ENCODE data around the gene SYT7.

The SYT7 gene

DNA sequence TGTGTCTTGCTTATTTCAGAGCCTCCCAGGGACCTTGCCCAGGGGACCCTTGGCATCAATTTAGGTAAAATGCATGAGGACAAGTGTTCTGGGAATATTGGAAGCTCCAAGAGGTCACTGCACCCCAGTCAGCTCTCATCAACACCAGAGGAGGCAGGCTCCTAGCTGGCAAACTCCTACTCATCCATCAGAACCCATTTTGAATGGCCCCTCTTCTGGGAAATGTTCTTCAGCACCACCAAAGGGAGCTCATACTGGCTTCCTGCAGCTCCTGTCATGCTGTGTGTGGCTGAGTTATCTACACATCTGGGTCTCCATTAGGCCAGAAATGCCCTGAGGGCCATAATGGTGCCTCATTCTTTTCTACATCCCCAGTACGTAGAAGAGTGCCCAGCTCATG lies 54.6 kb downstream of the SYT7 start:
- Mint-ChIP-seq H3K27me3 (peaks cover 48% of the 10 kb centered on the region), H3K27ac (no peak overlapping the region), H3K9me3 (no peaks in the 10 kb centered on the region), H3K4me1 (no peaks in the 10 kb centered on the region), H3K36me3 (no peaks in the 10 kb centered on the region), H3K4me3 (no peak overlapping the region)
- no peak for DNase-seq
- CTCF ChIA-PET: interaction anchor here (1.3 to 2.7 kb wide), 2 partner anchors 9 to 91 kb away, joined by 3 to 15 read pairs; no protein-coding TSS in a partner anchor

DNA sequence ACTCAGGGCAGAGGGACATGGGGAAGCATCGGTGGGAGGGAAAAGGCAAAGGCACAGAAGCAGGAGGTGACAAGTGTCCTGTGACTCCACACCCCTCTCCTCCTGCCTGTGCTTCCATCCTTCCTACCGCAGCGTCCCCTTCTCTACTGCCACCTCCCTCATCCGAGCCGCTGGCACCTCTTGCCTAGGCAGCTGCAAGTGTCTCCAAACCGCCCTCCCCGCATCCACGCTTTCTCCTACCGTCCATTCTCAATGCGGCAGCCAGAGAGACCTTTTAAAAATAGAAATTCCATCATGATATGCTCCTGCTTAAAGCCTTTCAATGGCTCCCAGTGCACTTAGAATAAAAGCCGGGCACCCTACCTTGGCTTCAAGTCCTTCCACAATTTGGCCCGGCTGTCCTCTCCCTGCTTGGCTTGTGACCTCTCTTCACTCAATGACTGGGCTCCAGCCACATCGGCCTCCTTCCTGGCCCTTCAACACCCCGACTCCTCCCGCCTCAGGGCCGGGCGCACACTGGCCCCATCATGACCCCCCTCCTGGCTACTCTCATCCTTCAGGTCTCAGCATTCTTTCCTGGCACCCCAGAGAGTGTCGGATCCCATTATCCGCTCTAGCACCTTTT lies 55.8 kb downstream of the SYT7 start:
- Mint-ChIP-seq H3K4me1 (no peaks in the 10 kb centered on the region), H3K4me3 (no peak overlapping the region), H3K27ac (no peak overlapping the region), H3K9me3 (no peaks in the 10 kb centered on the region), H3K27me3 (peaks cover 46% of the 10 kb centered on the region), H3K36me3 (no peaks in the 10 kb centered on the region)
- CTCF ChIA-PET: interaction anchor here (2.7 kb wide), 1 partner anchor 8 kb away, joined by 15 read pairs; no protein-coding TSS in a partner anchor
- DNase-seq: no peak

DNA sequence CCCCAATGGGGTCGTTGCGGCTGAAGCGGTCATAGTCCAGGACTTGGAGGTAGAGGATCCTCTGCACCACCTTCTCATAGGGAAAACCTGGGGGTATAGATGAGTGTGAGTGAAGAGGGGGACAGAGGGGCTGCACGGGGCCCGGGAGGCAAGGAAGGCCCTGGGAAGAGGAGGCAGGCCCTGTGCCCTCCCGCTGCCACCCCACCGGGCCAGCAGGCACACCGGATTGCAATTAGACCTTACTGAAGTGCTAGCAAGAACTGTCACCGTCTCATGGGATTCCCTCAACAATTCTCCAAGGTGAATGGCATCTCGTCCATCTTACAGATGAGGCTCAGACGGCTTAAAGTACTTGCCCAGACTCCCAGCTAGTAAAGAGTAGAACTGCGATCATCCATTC lies 56.4 kb downstream of the SYT7 start:
- Mint-ChIP-seq H3K36me3 (no peaks in the 10 kb centered on the region), H3K4me3 (no peak overlapping the region), H3K9me3 (no peaks in the 10 kb centered on the region), H3K27me3 (peaks cover 41% of the 10 kb centered on the region), H3K27ac (no peak overlapping the region), H3K4me1 (no peaks in the 10 kb centered on the region)
- CTCF ChIA-PET: interaction anchor here (0.6 kb wide), 1 partner anchor 10 kb away, joined by 3 read pairs; no protein-coding TSS in a partner anchor
- DNase-seq: no peak

DNA sequence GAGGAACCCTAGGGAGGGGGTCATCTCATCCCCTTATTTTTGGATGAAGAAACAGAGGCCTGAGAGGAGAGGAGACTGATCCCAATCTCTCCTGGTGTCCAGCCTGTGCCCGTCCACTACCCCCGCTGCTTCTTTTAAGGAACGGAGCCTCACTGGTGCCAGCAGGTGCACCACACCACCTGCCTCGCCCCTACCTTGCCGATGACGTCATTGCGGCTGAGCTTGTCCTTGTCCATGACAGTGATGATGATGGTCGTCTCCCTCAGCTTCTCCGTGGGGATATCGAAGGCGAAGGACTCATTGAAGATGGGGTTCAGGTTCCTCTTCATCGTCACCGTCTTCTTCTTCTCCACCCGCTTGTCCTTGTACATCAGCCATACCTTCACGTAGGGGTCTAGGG lies 58.0 kb downstream of the SYT7 start:
- no peaks in the 10 kb centered on the region for H3K9me3 Mint-ChIP-seq
- H3K36me3 Mint-ChIP-seq: no peaks in the 10 kb centered on the region
- CTCF ChIA-PET: no interaction called here
- no peak for DNase-seq
- no peak overlapping the region for H3K4me3 Mint-ChIP-seq
- no peaks in the 10 kb centered on the region for H3K4me1 Mint-ChIP-seq
- H3K27ac Mint-ChIP-seq: no peak overlapping the region
- peaks cover 38% of the 10 kb centered on the region for H3K27me3 Mint-ChIP-seq

DNA sequence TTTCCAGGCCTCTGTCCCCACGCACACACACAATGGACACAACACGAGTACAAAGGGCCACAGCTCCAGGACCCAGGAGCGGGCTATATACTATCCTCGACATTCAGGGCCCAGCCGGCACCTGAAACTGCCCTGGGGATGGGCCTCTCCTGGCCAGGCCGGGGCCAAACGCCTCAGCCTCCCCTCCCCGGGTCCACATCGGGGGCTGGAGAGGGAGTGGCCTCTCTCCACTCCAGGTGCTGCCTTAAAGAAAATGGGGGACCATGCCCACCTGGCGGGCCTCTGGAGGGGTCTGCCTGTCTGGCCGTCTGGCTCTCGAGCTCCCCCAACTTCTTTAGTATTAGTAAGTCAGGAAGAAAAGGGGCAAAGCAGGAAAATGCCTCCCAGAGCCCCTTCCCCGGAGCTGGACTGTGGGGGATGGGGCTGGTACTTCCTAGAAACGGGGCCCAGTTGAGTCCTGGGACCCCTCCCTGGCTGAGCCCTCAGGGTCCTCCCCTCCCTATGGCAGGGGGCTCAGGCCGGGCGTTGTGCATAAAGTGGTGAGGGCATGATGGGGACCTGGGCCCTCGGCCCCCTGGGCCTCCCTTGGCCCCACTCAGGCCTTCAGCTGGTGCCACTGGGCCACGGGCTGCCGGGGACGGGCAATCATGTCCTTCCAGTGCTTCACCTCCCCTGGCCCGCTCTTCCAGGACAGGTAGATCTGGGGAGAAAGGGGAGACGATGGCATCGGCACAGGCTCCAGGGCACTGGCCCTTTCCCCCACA lies 62.7 kb downstream of the SYT7 start:
- H3K4me3 Mint-ChIP-seq: no peak overlapping the region
- peaks cover 7% of the 10 kb centered on the region for H3K4me1 Mint-ChIP-seq
- H3K27ac Mint-ChIP-seq: no peak overlapping the region
- DNase-seq: no peak
- H3K9me3 Mint-ChIP-seq: no peaks in the 10 kb centered on the region
- no peaks in the 10 kb centered on the region for H3K36me3 Mint-ChIP-seq
- CTCF ChIA-PET: interaction anchor here (0.9 to 6.2 kb wide), 15 partner anchors 8 to 182 kb away, joined by 3 to 141 read pairs (median 8); partner anchors contain the start of gene LRRC10B
- H3K27me3 Mint-ChIP-seq: peaks cover 39% of the 10 kb centered on the region

DNA sequence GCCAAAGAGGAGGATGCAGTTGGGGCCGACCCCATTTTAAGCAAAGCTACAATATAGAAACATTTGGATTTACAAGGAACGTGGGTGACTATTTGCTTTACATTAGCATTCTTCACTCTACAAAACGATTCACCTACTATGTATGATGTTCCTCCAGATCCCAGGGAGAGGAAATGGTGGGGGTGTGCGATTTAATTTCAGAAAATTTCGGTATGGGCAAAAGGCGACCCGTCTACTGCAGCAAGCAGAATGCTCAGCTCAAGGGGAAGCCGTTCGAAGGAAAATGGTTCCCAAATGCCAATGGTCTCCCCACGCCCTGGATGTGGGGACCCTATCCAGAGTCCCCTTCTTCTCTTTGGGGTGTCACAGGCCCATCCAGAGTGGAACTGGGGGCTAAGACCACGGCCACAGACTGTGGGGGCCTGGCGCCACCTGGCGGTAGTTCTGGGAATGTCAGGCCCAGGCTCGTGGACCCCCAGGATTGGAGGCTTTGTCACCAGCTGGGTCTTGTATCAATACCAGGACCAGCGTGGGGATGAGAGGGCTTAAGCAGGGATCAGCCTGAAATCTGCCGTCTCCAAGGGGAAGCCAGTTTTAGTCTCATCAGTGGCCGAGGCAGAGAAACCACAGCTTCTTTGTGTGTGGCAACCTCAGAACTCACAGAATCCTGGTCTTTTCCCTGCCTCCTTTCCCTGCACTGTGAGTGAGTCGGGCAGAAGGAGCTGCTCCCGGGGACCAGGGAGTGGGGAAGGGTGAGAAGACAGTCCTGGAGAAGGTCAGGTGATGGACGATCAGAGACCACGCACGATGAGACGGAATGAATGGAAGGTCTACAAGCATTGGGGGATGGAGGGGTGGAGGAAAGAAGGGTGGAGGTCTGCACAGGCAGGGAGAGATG lies 64.0 kb downstream of the SYT7 start:
- peaks cover 42% of the 10 kb centered on the region for H3K27me3 Mint-ChIP-seq

DNA sequence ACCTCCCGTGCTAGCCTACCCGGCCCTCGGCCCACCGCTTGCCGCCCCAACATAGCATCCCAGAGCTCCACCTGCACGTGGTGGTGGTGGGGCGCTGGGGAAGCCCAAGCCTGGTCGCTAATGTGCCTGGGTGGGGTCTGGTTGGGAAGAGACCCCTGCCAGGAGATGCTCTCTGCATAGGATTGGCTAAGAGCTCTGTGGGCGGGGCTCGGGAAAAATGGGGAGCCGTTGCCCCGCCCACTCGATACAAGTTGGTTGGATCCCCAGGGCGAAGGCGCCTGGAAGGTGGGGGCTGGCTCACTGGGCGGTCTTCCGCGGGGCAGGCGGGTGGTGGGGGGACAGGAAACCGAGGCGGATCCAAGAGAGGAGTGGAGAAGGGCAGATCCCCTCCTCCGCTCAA lies 64.7 kb downstream of the SYT7 start:
- no peaks in the 10 kb centered on the region for H3K36me3 Mint-ChIP-seq
- H3K27ac Mint-ChIP-seq: no peak overlapping the region
- no peak overlapping the region for H3K4me3 Mint-ChIP-seq
- peaks cover 7% of the 10 kb centered on the region for H3K4me1 Mint-ChIP-seq
- peak; percentile 27 for DNase-seq
- H3K27me3 Mint-ChIP-seq: peaks cover 49% of the 10 kb centered on the region
- no peaks in the 10 kb centered on the region for H3K9me3 Mint-ChIP-seq
- CTCF ChIA-PET: interaction anchor here (0.6 to 6.2 kb wide), 33 partner anchors 9 to 686 kb away, joined by 3 to 141 read pairs (median 5); partner anchors contain the start of gene LRRC10B

More for the DNA sequence above, 64.0 kb downstream of the SYT7 start:
- H3K4me3 Mint-ChIP-seq: no peak overlapping the region
- peak; percentile 58 for DNase-seq
- no peaks in the 10 kb centered on the region for H3K9me3 Mint-ChIP-seq
- no peak overlapping the region for H3K27ac Mint-ChIP-seq
- CTCF ChIA-PET: interaction anchor here (0.6 to 6.2 kb wide), 38 partner anchors 8 to 686 kb away, joined by 3 to 141 read pairs (median 5); partner anchors contain the start of gene LRRC10B
- H3K36me3 Mint-ChIP-seq: no peaks in the 10 kb centered on the region
- H3K4me1 Mint-ChIP-seq: peaks cover 7% of the 10 kb centered on the region

DNA sequence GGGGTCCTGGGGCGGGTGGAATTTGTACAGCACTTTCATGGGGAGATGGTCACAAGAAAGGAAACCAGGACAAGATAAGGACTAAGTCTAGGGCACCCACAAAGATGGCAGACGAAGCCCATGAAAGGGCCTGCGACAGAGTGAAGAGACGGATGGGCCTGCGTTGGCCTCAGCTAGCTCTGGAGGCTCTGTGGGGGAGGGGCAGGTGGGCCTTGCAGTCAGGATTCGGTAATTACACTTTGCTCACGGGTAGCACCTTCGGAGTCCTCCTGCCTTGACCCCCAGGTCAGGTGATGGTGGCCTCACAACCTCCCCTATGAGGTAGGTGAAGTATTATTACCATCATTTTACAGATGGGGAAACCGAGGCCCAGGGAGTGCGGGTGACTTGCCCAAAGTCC lies 65.2 kb downstream of the SYT7 start:
- Mint-ChIP-seq H3K9me3 (no peaks in the 10 kb centered on the region), H3K27ac (no peak overlapping the region), H3K27me3 (peaks cover 54% of the 10 kb centered on the region), H3K4me1 (peaks cover 7% of the 10 kb centered on the region), H3K36me3 (no peaks in the 10 kb centered on the region), H3K4me3 (no peak overlapping the region)
- no peak for DNase-seq
- CTCF ChIA-PET: interaction anchor here (0.9 to 6.2 kb wide), 9 partner anchors 8 to 69 kb away, joined by 3 to 141 read pairs (median 8); partner anchors contain the start of gene LRRC10B

DNA sequence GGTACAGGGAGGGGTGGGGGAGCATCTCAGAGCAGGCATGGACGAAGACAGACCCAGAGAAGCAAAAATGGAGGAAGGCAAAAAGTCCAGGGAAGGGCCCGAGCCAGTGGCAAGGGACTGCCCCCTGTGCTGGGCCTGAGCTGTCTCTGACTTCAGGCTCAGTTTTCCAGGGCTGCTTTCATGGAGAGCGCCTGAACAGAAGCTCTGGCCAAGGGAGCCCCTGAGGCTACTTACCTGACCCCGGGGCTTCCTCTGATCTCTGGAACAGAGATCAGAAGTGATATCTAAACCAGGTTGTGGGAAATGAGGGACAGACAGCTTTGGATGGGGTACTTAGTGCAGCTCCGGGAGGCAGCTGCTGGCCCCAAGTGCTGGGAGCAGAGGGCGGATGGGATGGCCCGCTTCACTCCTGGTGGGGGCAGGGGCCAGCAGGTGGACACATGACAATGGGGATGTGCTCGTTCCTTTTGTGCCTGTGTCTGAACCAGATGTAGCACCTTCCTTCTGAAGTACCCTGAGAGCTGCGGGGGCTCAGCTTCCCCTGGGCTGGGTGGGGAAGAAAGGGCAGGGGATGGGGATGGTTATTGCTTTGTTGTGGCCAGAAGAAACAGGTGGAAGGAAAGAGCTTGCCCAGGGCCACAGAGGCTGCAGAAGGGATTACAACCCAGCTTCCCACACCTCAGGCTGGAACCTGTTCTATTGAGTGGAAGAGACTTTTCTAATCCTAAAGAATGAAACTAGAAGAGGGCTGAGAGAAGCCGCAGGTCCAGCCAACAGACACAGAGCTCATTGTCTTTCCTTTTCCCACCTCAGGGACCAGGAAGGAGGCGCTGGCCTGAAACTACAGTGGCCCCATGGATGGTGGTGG lies 66.6 kb downstream of the SYT7 start:
- Mint-ChIP-seq H3K4me1 (peaks cover 8% of the 10 kb centered on the region), H3K27me3 (peaks cover 68% of the 10 kb centered on the region)

DNA sequence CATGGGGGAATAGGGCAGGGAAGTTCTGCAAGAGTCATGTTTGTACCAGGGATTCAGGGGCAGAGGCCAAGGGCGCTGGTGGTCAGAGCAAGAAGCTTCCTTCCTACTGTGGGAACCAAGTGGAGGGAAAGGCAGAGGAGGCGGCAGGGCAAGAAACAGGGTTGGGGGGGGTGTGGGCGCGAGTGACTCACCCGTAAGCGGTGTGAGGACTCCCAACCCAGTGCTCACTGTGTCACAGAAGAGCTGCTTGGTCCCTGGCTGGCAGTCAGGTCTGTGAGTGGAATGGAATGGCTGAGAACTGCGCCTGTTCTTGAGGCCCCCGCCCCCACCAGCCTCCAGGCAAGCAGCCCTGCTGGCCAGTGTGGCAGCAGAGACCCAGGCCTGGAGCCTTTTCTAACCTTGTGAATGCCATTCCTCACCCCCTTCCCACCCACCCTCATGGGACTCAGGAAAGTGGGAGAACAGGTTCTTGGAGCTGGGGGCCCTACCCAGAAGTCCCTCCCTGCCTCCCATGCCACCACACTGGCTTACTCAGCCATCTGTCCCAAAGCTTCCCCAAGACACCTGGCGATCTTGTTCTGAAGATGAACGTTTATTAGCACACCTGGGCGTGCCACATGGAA lies 67.6 kb downstream of the SYT7 start:
- CTCF ChIA-PET: interaction anchor here (1.0 to 3.5 kb wide), 4 partner anchors 31 to 125 kb away, joined by 3 to 20 read pairs (median 5); no protein-coding TSS in a partner anchor
- Mint-ChIP-seq H3K27me3 (peaks cover 76% of the 10 kb centered on the region), H3K4me1 (peaks cover 12% of the 10 kb centered on the region), H3K9me3 (no peaks in the 10 kb centered on the region), H3K27ac (no peak overlapping the region), H3K36me3 (no peaks in the 10 kb centered on the region), H3K4me3 (no peak overlapping the region)
- DNase-seq: no peak

More for the DNA sequence above, 66.6 kb downstream of the SYT7 start:
- no peak overlapping the region for H3K27ac Mint-ChIP-seq
- no peaks in the 10 kb centered on the region for H3K9me3 Mint-ChIP-seq
- DNase-seq: no peak
- no peak overlapping the region for H3K4me3 Mint-ChIP-seq
- H3K36me3 Mint-ChIP-seq: no peaks in the 10 kb centered on the region
- CTCF ChIA-PET: interaction anchor here (0.7 to 3.5 kb wide), 6 partner anchors 9 to 68 kb away, joined by 3 to 20 read pairs (median 4); no protein-coding TSS in a partner anchor

DNA sequence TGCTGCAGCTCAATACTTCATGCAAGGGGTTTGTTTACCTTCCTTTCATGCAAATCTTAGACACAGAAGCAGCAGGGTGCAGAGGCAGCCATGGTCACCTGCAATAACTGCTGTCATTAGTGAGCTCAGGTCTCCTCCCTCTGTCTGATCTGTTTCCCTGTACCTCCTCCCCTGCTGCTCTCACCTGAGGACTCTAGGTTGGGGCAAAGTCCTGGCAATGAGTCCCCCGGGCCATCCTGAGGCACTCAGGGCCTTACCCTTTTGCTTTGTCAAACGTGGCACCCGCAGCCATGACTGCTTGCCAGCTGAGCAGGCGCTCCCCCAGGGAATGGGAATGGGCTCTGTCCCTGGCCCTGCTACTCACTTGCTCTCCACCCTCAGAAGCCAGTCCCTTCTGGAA lies 68.4 kb downstream of the SYT7 start:
- no peak for DNase-seq
- Mint-ChIP-seq H3K27me3 (peaks cover 81% of the 10 kb centered on the region), H3K9me3 (no peaks in the 10 kb centered on the region), H3K36me3 (no peaks in the 10 kb centered on the region), H3K4me1 (peaks cover 19% of the 10 kb centered on the region), H3K4me3 (no peak overlapping the region), H3K27ac (no peak overlapping the region)
- CTCF ChIA-PET: interaction anchor here (1.0 to 3.5 kb wide), 4 partner anchors 35 to 326 kb away, joined by 3 to 20 read pairs (median 4); no protein-coding TSS in a partner anchor

DNA sequence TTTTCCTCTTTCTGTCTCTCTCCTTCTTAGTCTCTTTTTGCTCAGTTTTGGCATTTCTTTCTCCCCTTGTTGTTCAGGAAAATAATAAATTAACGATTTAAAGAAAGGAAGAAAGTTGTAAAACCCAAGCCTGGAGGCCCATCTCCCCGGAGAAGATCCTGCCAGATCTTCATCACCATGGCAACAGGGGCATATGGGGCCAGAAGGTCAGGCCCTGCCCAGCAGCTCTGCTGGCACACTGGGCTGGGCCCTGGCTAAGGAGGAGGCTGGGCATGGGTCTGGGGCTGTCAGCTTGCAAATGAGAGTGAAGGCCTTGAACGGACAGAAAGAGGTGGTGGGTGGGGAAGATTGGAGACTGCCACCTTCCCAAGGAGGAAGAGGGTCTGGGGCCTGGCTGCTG lies 69.5 kb downstream of the SYT7 start:
- Mint-ChIP-seq H3K36me3 (no peaks in the 10 kb centered on the region), H3K9me3 (no peaks in the 10 kb centered on the region), H3K4me1 (peaks cover 12% of the 10 kb centered on the region), H3K27ac (no peak overlapping the region), H3K27me3 (peaks cover 84% of the 10 kb centered on the region), H3K4me3 (no peak overlapping the region)
- CTCF ChIA-PET: interaction anchor here (1.2 kb wide), 2 partner anchors 36 to 324 kb away, joined by 3 to 4 read pairs; no protein-coding TSS in a partner anchor
- DNase-seq: no peak

All from activated naive CD4-positive, alpha-beta T cell treated with anti-CD3 and anti-CD28 coated beads, Interleukin-2, amount 10 ng/mL, durations not matched to agents 7 days and 5 days (primary cell).